SH-SY5Y (cell line): Measurements from ENCODE around the gene LSM14A.

Source experiments
- GATA2 ChIP-seq: IDR thresholded peaks from 2 replicates; pipeline ENCODE4 v1.6.1; 2011; ENCODE audit warnings: mild to moderate bottlenecking, low read depth, low read length
- GATA3 ChIP-seq: IDR thresholded peaks from 2 replicates; pipeline ENCODE4 v1.6.1; 2011; ENCODE audit warnings: low read depth, mild to moderate bottlenecking, low read length, moderate library complexity

- TF ChIP-seq GATA2 (no peak), GATA3 (no peak)
Observed at GRCh38 chr19:34261334-34262109, 89.2 kb downstream of the LSM14A start.
